ENCODE measurements around the gene LUZP4.

DNA sequence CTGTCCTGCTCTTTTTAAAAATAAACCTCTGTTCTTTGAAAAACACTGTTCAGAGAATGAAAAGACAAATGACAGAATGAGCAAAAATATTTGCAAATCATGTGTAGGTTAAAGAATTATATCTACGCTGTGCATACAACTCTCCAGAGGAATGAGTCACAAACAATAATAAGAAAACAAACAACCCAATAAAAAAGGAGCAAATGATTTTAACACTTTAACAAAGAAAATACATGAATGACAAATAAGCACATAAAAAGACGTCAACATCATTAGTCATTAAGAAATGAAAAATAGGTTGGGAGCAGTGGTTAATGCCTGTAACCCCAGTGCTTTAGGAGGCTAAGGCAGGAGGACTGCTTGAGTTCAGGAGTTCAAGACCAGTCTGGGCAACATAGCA lies 34.5 kb upstream of the LUZP4 start:
- TF ChIP-seq, protein P1, sequence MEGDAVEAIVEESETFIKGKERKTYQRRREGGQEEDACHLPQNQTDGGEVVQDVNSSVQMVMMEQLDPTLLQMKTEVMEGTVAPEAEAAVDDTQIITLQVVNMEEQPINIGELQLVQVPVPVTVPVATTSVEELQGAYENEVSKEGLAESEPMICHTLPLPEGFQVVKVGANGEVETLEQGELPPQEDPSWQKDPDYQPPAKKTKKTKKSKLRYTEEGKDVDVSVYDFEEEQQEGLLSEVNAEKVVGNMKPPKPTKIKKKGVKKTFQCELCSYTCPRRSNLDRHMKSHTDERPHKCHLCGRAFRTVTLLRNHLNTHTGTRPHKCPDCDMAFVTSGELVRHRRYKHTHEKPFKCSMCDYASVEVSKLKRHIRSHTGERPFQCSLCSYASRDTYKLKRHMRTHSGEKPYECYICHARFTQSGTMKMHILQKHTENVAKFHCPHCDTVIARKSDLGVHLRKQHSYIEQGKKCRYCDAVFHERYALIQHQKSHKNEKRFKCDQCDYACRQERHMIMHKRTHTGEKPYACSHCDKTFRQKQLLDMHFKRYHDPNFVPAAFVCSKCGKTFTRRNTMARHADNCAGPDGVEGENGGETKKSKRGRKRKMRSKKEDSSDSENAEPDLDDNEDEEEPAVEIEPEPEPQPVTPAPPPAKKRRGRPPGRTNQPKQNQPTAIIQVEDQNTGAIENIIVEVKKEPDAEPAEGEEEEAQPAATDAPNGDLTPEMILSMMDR (IDR thresholded peaks at IDR 0.05): no peak
- TF ChIP-seq POLR2A (IDR thresholded peaks at IDR 0.05): no peak
